HepG2 (cell line): ENCODE data around the gene RCC1. TPM values are rescaled to one million over a fixed set of nuclear protein-coding genes. Genes with fewer than 3 reads are reported as not detected.
A peak's percentile ranks its signal among the peaks of the same experiment; 100 is the strongest.

Source experiments
- AFF4 ChIP-seq: sonication (generic); formaldehyde crosslinking; IDR thresholded peaks from 2 replicates; pipeline ENCODE4 v1.4.0; 2020; ENCODE audit warnings: missing genetic modification reagents
- ESRRA ChIP-seq: sonication (generic); formaldehyde crosslinking; IDR thresholded peaks from 2 replicates; pipeline ENCODE4 v1.5.1; 2020; ENCODE audit warnings: mild to moderate bottlenecking, low read depth, missing genetic modification reagents
- FUBP1 ChIP-seq: sonication (generic); formaldehyde crosslinking; IDR thresholded peaks from 2 replicates; pipeline ENCODE4 v1.5.1; 2020; ENCODE audit warnings: missing genetic modification reagents, mild to moderate bottlenecking, borderline replicate concordance
- HIVEP1 ChIP-seq: sonication (generic); formaldehyde crosslinking; IDR thresholded peaks from 2 replicates; pipeline ENCODE4 v1.4.0; 2020; ENCODE audit warnings: mild to moderate bottlenecking, missing genetic modification reagents
- NFE2 ChIP-seq: sonication (generic); formaldehyde crosslinking; IDR thresholded peaks from 2 replicates; pipeline ENCODE4 v1.4.0; 2020; ENCODE audit warnings: missing genetic modification reagents
- POLR2AphosphoS2 ChIP-seq: IDR thresholded peaks from 2 replicates; pipeline ENCODE4 v1.6.1; 2011; ENCODE audit warnings: low read depth, low read length, improper control_type of control experiment
- SIX1 ChIP-seq: sonication (generic); formaldehyde crosslinking; IDR thresholded peaks from 2 replicates; pipeline ENCODE4 v1.4.0; 2020; ENCODE audit warnings: missing genetic modification reagents, borderline replicate concordance
- SRSF4 ChIP-seq: fragments of 200-400 bp; formaldehyde crosslinking; IDR thresholded peaks from one replicate; pipeline ENCODE4 v1.6.1; 2018; ENCODE audit warnings: mild to moderate bottlenecking, low read depth, low read length, moderate library complexity; ENCODE audit not compliant: poor library complexity, severe bottlenecking
- ZNF205 ChIP-seq: IDR thresholded peaks from 2 replicates; pipeline ENCODE4 v1.6.1; 2018; ENCODE audit warnings: missing biosample characterization, missing genetic modification reagents
- ZNF510 ChIP-seq: sonication (generic); formaldehyde crosslinking; IDR thresholded peaks from 2 replicates; pipeline ENCODE4 v1.4.0; 2020; ENCODE audit warnings: low read depth, mild to moderate bottlenecking, missing genetic modification reagents
- ZNF75D ChIP-seq: sonication (generic); formaldehyde crosslinking; IDR thresholded peaks from 2 replicates; pipeline ENCODE4 v1.8.1; 2023; ENCODE audit warnings: missing genetic modification reagents, mild to moderate bottlenecking, borderline replicate concordance
- polyA plus RNA-seq, 8 experiments: library from polyadenylated mRNA; depleted of rRNA in 3 of 8; stranded (reverse) in 7 of 8; unstranded in 1 of 8; fragments of >200 nt; fragmentation: Illumina TruSeq in 4 of 8; extraction: Trizol in 4 of 8; gene quantifications; 2 replicates each; pipeline versions ENCODE4 v1.2.1 to v1.2.3, GENCODE V29; 2011 to 2016; ENCODE audit warnings: low read depth in 4 of 8, missing spikeins in 1 of 8, mixed read lengths in 1 of 8; ENCODE audit not compliant: insufficient read depth in 1 of 8
- total RNA-seq, 5 experiments: library from RNA; depleted of rRNA; stranded (reverse); fragments of >200 nt; fragmentation: Illumina TruSeq; extraction: Trizol; gene quantifications; 2 replicates each; pipeline ENCODE4 v1.2.3, GENCODE V29; 2016; ENCODE audit warnings: low read depth in 1 of 5
- TF ChIP-seq, protein P1 (sequence below): IDR thresholded peaks from 2 replicates; pipeline ENCODE4 v1.6.1; 2016; ENCODE audit warnings: low read depth, missing genetic modification reagents, missing compliant biosample characterization

Gene RCC1
- total and polyA plus RNA-seq, 2 of the 13 experiments (the other 11 are each of a cell fraction or from before 2014, with no cell fraction given), result 47.2 to 80.8 TPM

DNA sequence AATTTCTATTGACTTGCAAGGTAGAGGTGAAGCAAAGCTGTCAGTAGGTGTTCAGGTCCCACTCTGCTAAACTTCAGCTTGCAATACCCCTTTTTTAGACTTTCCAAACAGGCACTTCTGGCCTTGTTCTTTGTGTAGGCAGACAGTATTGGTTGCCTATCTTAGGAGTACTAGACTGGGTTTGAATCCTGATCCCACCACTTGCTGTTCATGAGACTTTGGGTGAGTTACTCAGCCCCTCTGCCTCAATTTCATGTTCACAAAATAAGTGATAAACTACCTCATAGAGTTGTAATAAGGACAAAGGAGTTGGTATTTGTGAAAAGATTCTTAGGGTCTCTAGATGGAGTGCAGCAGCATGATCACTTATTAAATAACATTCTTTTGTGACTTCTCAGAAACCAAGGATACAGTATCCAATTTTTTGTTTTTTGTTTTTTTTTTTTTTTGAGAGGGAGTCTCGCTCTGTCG lies 5.2 kb downstream of the RCC1 start (continued):
- TF ChIP-seq SRSF4 (no peak), ZNF205 (CRISPR knock-in tag) (no peak), NFE2 (0 out of 2 replicates have a peak, but pooled peaks have one; percentile 11), FUBP1 (CRISPR knock-in tag) (no peak), POLR2AphosphoS2 (peak; percentile 96), ESRRA (CRISPR knock-in tag) (no peak), AFF4 (CRISPR knock-in tag) (no peak; the same call in 1 of the 2 replicates), HIVEP1 (CRISPR knock-in tag) (no peak), ZNF510 (CRISPR knock-in tag) (no peak), SIX1 (CRISPR knock-in tag) (0 out of 2 replicates have a peak, but pooled peaks have one; percentile 8), ZNF75D (CRISPR knock-in tag) (no peak)
- TF ChIP-seq, protein P1, sequence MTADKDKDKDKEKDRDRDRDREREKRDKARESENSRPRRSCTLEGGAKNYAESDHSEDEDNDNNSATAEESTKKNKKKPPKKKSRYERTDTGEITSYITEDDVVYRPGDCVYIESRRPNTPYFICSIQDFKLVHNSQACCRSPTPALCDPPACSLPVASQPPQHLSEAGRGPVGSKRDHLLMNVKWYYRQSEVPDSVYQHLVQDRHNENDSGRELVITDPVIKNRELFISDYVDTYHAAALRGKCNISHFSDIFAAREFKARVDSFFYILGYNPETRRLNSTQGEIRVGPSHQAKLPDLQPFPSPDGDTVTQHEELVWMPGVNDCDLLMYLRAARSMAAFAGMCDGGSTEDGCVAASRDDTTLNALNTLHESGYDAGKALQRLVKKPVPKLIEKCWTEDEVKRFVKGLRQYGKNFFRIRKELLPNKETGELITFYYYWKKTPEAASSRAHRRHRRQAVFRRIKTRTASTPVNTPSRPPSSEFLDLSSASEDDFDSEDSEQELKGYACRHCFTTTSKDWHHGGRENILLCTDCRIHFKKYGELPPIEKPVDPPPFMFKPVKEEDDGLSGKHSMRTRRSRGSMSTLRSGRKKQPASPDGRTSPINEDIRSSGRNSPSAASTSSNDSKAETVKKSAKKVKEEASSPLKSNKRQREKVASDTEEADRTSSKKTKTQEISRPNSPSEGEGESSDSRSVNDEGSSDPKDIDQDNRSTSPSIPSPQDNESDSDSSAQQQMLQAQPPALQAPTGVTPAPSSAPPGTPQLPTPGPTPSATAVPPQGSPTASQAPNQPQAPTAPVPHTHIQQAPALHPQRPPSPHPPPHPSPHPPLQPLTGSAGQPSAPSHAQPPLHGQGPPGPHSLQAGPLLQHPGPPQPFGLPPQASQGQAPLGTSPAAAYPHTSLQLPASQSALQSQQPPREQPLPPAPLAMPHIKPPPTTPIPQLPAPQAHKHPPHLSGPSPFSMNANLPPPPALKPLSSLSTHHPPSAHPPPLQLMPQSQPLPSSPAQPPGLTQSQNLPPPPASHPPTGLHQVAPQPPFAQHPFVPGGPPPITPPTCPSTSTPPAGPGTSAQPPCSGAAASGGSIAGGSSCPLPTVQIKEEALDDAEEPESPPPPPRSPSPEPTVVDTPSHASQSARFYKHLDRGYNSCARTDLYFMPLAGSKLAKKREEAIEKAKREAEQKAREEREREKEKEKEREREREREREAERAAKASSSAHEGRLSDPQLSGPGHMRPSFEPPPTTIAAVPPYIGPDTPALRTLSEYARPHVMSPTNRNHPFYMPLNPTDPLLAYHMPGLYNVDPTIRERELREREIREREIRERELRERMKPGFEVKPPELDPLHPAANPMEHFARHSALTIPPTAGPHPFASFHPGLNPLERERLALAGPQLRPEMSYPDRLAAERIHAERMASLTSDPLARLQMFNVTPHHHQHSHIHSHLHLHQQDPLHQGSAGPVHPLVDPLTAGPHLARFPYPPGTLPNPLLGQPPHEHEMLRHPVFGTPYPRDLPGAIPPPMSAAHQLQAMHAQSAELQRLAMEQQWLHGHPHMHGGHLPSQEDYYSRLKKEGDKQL (CRISPR knock-in tag), result no peak
